GM21619 (cell line): ENCODE results near the gene FRMPD3.

Source experiments
- ATAC-seq: cut with Tn5 transposase; IDR thresholded peaks from one replicate; pipeline ENCODE4 v1.9.1; 2021; ENCODE audit not compliant: unreplicated experiment

The FRMPD3 gene

DNA sequence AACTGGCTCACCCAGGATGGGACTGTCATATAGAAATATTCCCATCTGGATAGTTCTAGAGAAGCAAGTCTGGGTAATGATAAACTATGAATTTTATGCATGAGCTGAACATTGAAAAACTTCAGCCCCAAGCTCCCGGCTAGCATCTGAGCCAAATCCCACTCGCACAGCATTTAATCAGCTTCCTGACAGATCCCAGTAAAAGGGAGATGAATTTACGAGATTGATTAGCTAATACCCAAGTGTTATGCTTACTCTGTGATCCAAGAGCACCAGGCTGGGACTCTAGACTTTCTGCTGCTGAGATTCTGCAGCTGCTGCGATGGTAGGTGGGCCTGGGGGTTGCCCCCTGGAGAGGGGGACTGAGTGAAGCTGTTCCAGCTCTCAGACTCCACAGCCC lies 28.0 kb downstream of the FRMPD3 start:
- no peak for ATAC-seq

DNA sequence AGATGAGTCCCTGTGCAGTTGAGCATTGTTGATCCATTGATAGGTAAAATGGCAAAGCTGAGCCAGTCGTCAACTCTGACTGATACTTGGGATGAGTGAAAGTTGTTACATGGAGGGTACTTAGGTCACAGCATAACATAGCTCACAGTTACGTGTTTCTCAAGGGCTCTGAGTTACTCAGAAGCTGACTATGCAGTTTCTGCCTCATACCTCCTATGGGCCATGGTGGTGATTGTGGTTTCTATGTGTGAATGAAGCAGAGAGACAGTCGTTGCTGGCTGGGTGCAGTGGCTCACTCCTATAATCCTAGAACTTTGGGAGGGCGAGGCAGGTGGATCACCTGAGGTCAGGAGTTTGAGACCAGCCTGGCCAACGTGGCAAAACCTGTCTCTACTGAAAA lies 30.8 kb downstream of the FRMPD3 start:
- ATAC-seq, result no peak

DNA sequence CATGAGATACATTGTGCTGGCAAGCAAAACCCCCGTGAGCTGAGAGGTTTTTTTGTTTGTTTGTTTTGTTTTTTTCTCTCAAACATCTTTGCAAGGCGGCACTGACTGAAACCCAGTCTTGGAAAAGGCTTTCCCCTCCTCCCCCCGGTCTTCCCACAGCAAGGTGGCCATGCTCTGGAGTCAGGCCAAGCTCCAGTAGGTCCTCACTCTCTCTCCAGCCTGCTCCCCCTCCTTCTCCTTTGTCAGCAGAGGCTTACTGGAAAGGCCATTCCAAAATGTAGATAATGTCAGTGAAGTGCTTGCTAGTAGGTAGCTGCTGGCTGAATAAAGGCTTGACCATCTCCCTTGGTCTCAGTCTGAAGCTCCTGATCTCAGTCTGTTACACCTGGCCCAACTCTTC lies 32.6 kb downstream of the FRMPD3 start:
- no peak for ATAC-seq

DNA sequence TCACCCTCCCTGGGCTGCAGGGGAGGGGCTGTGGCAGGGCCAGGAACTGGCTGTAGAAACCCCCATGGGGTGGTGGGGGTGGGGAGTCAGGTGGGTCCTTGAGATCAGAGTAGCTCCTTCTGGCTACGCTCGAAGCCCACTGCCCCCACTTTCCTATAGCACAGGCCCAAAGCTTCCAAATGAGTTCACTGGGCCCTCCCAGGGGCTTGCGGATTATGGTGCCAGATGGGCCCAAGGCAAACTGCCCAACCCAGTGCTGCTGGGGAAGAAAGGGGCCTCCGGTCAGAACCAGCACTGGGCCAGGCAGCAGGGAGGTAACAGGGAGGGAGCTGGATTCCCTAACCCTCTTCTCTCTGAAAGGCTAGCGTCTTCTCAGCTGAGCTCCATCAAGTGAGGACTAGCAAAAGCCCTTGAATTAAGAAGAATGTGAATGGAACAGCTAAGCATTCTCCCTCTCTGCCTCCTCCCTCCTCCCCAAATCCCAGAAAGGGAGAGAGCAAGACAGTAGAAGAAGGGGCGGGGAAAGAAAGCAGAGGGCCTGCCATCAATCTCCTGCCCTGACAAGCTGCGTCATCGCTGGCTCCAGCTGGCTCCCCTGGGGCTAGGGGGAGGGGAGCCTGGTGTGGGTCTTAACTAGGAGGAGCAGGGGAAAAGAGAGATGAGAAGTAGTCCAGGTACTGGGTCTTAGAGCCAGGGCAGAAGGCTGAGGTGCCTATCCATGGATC lies 34.7 kb downstream of the FRMPD3 start:
- ATAC-seq, result no peak

DNA sequence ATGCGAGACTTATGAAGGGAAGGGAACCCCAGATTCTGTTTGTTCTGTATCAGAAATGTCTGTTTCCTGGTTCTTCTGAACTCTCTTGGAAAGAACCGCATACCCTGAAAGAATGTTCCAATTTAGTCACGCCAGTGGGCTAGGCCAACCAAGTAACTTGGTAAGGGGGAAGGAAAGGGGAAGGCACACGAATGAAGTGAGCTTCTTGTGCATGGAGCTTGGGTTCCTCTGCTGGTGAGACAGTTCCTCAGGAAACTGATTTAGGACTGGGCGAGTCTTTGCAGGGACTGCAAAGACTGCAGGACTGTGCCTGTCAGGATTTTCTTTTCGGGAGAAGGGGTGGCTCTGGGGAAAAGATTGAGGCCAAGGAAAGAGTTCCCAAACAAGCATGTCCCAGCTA lies 35.6 kb downstream of the FRMPD3 start:
- no peak for ATAC-seq

DNA sequence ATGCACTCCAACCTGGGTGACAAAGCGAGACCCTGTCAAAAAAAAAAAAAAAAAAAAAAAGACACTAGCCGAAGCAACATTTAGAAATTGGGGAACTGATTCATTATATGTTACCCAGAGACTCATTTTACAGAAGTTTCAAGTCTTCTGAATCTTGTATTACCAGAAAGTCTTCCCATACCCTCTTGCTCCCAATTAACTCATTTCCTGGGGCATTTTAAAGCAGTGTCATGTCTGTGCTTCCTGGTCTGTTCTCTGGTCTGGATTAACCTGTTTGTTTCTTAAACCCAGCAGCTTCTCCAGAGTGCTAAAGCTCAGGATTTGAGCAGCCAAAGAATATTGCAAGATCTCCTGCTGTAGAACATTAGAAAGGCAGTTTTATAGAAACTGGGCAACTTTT lies 43.7 kb downstream of the FRMPD3 start:
- ATAC-seq, result no peak

DNA sequence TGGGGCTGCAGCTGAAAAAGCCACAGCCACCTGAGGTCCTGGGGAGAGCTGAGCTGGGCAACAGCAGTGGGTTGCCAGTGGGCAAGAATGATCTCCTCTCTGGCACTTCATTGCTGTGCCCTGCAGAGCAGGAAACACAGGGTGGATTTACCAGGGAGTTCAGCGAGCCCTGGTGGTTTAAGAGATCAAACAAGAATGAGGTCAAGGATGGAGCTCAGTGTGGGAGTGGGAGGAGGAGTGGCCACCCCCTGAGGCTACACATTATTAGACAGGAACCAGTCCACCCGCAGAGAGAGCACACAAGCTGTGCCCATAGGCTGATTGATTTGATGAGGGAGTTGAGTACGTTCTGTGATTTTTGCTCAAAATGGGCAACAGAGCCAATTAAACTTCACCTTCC lies 47.3 kb downstream of the FRMPD3 start:
- no peak for ATAC-seq
